ENCODE measurements around the gene HMCN2. TPM values are rescaled to one million over a fixed set of nuclear protein-coding genes. Genes with fewer than 3 reads are reported as not detected.

HMCN2 gene
- total RNA-seq, 1 donor from 2014 or later: 7.8 TPM

DNA sequence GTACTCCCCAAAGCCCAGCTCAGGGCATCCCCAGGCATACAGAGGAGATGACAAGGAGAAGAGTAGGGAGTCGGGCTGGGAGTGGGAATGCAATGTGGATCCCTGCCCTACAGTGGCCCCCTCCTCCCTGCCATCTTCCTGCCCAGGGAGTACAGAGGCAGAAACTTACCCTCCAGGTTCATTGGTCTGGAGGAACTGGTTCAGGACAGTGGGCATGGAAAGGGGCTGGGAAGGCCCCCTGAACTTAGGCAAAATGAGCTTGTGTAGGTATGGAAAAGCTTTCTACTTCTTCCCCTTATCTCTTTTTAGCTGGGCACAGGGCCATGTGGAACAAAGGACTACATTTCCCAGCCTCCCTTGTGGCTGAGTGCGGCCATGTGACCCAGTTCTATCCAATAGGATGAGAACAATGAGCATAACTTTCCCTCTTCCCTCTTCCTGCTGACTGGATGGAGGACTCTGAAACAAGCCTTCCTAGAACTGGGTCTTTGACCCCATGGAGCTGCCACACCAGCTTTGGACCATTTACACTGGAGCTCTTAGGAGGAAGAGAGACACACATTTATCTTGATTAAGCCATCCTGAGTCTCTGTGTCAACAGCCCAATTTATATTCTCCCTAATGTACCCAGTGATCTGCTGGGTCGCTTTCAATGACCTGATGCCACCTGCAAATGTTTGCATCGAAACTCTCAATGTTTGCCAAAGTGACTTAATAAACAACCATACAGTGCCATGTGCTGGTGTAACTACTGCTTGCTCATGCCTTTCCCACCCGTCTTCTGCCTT is 25.0 kb upstream of the HMCN2 start:
- peak; percentile 69 for ATAC-seq
- Histone ChIP-seq H3K36me3 (no peaks in the 10 kb centered on the region), H3K4me3 (no peak overlapping the region), H3K4me1 (peaks cover 8% of the 10 kb centered on the region), H3K9me3 (no peaks in the 10 kb centered on the region), H3K27ac (no peak overlapping the region), H3K27me3 (no peaks in the 10 kb centered on the region)
- TF ChIP-seq, protein P1, sequence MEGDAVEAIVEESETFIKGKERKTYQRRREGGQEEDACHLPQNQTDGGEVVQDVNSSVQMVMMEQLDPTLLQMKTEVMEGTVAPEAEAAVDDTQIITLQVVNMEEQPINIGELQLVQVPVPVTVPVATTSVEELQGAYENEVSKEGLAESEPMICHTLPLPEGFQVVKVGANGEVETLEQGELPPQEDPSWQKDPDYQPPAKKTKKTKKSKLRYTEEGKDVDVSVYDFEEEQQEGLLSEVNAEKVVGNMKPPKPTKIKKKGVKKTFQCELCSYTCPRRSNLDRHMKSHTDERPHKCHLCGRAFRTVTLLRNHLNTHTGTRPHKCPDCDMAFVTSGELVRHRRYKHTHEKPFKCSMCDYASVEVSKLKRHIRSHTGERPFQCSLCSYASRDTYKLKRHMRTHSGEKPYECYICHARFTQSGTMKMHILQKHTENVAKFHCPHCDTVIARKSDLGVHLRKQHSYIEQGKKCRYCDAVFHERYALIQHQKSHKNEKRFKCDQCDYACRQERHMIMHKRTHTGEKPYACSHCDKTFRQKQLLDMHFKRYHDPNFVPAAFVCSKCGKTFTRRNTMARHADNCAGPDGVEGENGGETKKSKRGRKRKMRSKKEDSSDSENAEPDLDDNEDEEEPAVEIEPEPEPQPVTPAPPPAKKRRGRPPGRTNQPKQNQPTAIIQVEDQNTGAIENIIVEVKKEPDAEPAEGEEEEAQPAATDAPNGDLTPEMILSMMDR (IDR thresholded peaks at IDR 0.05): no peak
- no peak for DNase-seq
- intact Hi-C loops (cut with DNase I): no loop called here

DNA sequence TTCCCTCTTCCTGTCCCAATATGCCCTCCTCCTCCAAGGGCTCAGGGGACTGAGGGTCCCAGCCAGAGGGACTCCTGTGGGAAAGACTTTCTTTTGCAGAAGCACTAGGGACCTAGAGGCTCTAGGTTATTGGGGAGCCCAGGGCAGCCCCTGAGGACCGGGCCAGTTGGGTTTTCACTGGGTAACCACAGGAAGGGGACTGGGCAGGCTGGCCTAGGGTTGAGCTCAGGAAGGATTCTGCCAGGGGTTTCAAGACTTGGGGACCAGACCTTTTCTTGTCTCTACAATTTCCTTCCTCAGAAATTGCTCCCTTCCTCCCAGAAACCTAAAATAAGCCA is 24.4 kb upstream of the HMCN2 start:
- intact Hi-C loops (cut with DNase I): no loop called here
- Histone ChIP-seq H3K27me3 (no peaks in the 10 kb centered on the region), H3K4me1 (peaks cover 5% of the 10 kb centered on the region), H3K4me3 (no peak overlapping the region), H3K36me3 (no peaks in the 10 kb centered on the region), H3K27ac (no peak overlapping the region), H3K9me3 (no peaks in the 10 kb centered on the region)
- ATAC-seq (no peak), DNase-seq (no peak)
- TF ChIP-seq, protein P1 (IDR thresholded peaks at IDR 0.05): no peak

DNA sequence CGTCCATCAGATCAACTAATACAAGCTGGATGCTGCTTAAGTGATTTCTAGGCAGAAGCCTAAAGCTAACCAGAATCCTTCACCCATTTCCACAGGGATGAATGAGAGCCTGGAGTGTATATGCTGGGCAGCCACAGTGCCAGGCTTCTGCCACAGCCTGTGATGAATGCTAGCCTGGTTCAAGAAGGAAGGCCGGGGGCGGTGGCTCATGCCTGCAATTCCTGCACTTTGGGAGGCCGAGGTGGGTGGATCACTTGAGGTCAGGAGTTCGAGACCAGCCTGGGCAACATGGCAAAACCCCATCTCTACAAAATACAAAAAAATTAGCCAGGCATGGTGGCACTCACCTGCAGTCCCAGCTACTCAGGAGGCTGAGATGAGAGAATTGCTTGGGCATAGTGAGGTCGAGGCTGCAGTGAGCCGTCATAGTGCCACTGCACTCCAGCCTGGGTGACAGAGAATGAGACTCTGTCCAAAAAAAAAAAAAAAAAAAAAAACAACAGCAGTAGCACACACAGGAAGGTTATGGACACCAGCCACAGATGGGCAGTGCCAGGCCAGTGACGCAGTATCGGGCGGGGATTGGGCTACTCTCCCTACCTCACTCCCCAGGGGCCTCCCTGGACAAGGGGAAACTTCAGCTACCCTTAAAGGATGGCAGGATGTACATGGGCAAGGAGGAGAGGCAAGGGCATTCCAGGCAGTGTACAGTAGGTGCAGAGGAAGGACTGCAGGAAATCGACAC is 23.1 kb upstream of the HMCN2 start:
- H3K4me1 ChIP-seq: peaks cover 3% of the 10 kb centered on the region
- TF ChIP-seq, protein P1 (IDR thresholded peaks at IDR 0.05): no peak
- H3K4me3 ChIP-seq: no peak overlapping the region
- H3K36me3 ChIP-seq: no peaks in the 10 kb centered on the region
- intact Hi-C loops (cut with DNase I): no loop called here
- no peak for DNase-seq
- no peaks in the 10 kb centered on the region for H3K27me3 ChIP-seq
- no peaks in the 10 kb centered on the region for H3K9me3 ChIP-seq
- no peak overlapping the region for H3K27ac ChIP-seq
- no peak for ATAC-seq

DNA sequence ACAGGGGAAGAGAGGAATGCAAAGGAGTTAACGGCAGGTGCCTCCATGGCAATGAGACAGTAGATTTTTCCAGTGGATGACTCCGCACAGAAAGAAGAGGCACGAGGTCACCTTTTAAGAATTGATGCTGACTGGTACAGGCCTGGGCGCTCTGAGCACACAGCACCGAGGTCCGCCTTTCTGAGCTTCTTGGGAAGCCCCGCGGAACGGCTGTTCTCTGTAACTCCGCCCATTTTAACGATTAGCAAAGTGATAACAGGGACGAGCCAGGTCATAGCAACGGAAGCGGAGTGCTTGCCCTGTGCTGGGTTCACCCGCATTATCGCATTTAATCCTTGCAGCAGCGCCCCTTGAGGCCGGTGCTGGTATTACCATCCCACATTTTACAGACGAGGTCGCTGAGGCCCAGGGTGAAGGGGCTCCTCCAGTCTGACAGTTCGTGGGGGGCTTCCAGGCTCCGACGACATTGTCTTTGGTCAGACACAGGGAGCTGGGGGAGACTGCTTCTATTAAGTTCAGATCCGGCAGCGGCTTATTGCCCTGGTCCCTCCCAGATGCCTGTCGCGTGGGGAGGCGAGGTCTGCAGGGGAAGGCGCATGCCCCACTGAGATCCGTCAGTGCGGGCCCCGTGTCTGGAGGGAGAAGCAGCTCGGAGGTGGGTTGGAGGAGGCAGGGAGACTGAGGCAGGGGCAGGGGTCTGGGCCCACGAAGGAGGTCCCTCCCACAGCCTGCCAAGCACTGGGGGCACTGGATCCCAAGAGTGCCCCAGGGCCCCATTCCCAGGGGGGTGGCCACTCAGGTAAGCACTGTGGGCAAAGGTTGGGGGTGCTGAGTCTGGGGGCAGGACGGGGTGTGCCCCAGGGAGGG is 22.3 kb upstream of the HMCN2 start:
- intact Hi-C loops (cut with DNase I): no loop called here
- peak; percentile 82 for ATAC-seq
- Histone ChIP-seq H3K27me3 (no peaks in the 10 kb centered on the region), H3K36me3 (no peaks in the 10 kb centered on the region), H3K27ac (no peak overlapping the region), H3K4me3 (no peak overlapping the region), H3K9me3 (no peaks in the 10 kb centered on the region), H3K4me1 (peaks cover 3% of the 10 kb centered on the region)
- TF ChIP-seq, protein P1 (IDR thresholded peaks at IDR 0.05): peak; percentile 95
- peak; percentile 80 for DNase-seq

DNA sequence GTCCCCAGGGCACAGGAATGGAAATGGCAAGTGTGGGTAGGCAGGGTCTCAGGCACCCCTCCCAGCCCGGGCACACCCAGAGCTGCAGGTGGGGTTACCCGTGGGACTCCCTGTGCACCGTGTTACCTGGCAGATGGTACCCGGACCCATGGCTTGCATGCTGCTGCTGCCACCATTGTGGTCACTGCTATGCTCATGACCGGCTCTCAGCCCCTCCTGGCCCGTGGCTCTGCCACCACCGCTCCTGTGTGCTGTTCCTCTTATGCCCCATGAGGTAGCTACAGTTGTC is 21.7 kb upstream of the HMCN2 start:
- Histone ChIP-seq H3K36me3 (no peaks in the 10 kb centered on the region), H3K4me1 (peaks cover 3% of the 10 kb centered on the region), H3K27me3 (no peaks in the 10 kb centered on the region), H3K4me3 (no peak overlapping the region), H3K27ac (no peak overlapping the region), H3K9me3 (no peaks in the 10 kb centered on the region)
- intact Hi-C loops (cut with DNase I): no loop called here
- DNase-seq (no peak), ATAC-seq (no peak)
- TF ChIP-seq, protein P1 (IDR thresholded peaks at IDR 0.05): no peak
